Vagina (tissue), 2 donors: Measurements from ENCODE around the gene GOLGA6L1. TPM values are rescaled to one million over a fixed set of nuclear protein-coding genes. Genes with fewer than 3 reads are reported as not detected.
"Not testable (repeated sequence)": the region's sequence is repeated elsewhere in the genome, so short reads cannot be mapped to it uniquely, and the experiment has no call there.

Experiments
- DNase-seq, 2 donors: peaks; one replicate each; pipeline ENCODE4 v3.0.0-alpha.2; 2017; ENCODE audit errors: extremely low spot score in 2 of 2
- H3K27ac ChIP-seq: fragments of 200-600 bp; sonication (generic); one replicate; pipeline ENCODE4 v1.5.1; 2019
- H3K27me3 ChIP-seq: fragments of 200-600 bp; sonication (generic); one replicate; pipeline ENCODE4 v1.5.1; 2019
- H3K36me3 ChIP-seq, 2 donors: fragments of 200-600 bp; sonication (generic); one replicate each; pipeline ENCODE4 v1.5.1; 2017 to 2019
- H3K4me1 ChIP-seq: fragments of 200-600 bp; sonication (generic); one replicate; pipeline ENCODE4 v1.5.1; 2019
- H3K4me3 ChIP-seq, 2 donors: fragments of 200-600 bp; sonication (generic); 1 replicate in 1 of 2; 2 replicates in 1 of 2; pipeline ENCODE4 v1.5.1; 2016 to 2019
- H3K9me3 ChIP-seq: fragments of 200-600 bp; sonication (generic); one replicate; pipeline ENCODE4 v1.5.1; 2019
- CTCF ChIP-seq, 3 experiments: fragments of 450-650 bp in 2 of 3; fragments of 200-600 bp in 1 of 3; sonication (generic) in 1 of 3; IDR thresholded peaks; one replicate each; pipeline ENCODE4 v1.5.1; 2017 to 2019; ENCODE audit warnings: antibody characterized with exemption in 3 of 3, mild to moderate bottlenecking in 2 of 3, moderate library complexity in 2 of 3
- POLR2A ChIP-seq, 2 donors: fragments of 450-650 bp; IDR thresholded peaks; one replicate each; pipeline ENCODE4 v1.6.1; 2017; ENCODE audit warnings: antibody characterized with exemption in 2 of 2, mild to moderate bottlenecking in 2 of 2, moderate library complexity in 2 of 2
- POLR2AphosphoS5 ChIP-seq, 2 donors: sonication (generic); formaldehyde crosslinking; IDR thresholded peaks; one replicate each; pipeline ENCODE4 v1.9.0; 2017; ENCODE audit warnings: antibody characterized with exemption in 2 of 2, mild to moderate bottlenecking in 2 of 2, low read depth in 1 of 2; ENCODE audit not compliant: insufficient read depth in 1 of 2
- intact Hi-C: fragments of 100-400 bp; cut with DNase I; formaldehyde crosslinking; loops from one replicate; pipeline ENCODE4 v1.15.1; 2023
- small RNA-seq: library from RNA; depleted of rRNA; stranded (forward); fragments of <200 nt; gene quantifications from one replicate; pipeline ENCODE3, GENCODE V24; 2016
- total RNA-seq: library from RNA; depleted of rRNA; stranded (reverse); fragments of >200 nt; gene quantifications from one replicate; pipeline ENCODE4 v1.2.3, GENCODE V29; 2016

The GOLGA6L1 gene
- total RNA-seq, 1 donor from 2014 or later: not detected

DNA sequence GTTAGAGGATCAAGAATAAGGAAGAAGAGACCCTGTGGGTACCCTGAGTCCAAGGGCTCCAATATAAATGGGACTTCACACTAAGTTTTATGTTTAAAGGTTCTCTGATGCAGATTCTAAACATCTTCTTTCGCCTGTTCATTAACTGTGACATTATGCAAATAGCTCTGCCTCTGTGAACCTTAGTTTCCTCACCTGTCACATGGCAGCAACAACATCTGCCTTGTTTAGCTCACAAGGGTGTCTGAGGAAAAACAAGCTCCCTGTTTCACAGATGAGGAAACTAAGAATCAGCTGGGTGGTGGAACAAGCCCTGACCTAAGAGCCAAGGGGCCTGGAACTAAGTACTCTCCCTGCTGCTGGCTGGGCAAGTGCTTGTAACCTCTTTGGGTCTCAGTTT, 40.8 kb downstream of the GOLGA6L1 start:
- Histone ChIP-seq H3K4me1 (no peaks in the 10 kb centered on the region), H3K9me3 (no peaks in the 10 kb centered on the region), H3K36me3 (no peaks in the 10 kb centered on the region), H3K4me3 (no peak overlapping the region), H3K27ac (no peak overlapping the region), H3K27me3 (no peaks in the 10 kb centered on the region)
- TF ChIP-seq POLR2A (IDR thresholded peaks at IDR 0.05) (no peak), POLR2AphosphoS5 (IDR thresholded peaks at IDR 0.05; ENCODE audit: insufficient read depth in 1 of 2, low read depth in 1 of 2) (no peak)
- peak in 1 of 2 donors; percentile 34 for DNase-seq
- intact Hi-C loops: no loop called here

GRCh38 chr15:23083115-23083514, 53.5 kb downstream of the GOLGA6L1 start:
- H3K27me3 ChIP-seq: no peaks in the 10 kb centered on the region
- H3K4me3 ChIP-seq: no peak overlapping the region
- H3K4me1 ChIP-seq: no peaks in the 10 kb centered on the region
- no peak for TF ChIP-seq POLR2A (IDR thresholded peaks at IDR 0.05)
- TF ChIP-seq CTCF (IDR thresholded peaks at IDR 0.05): no peak
- no peak for TF ChIP-seq POLR2AphosphoS5 (IDR thresholded peaks at IDR 0.05; ENCODE audit: insufficient read depth in 1 of 2, low read depth in 1 of 2)
- peak in 1 of 2 donors; percentile 34 for DNase-seq
- no peaks in the 10 kb centered on the region for H3K9me3 ChIP-seq
- no peak overlapping the region for H3K27ac ChIP-seq
- no peaks in the 10 kb centered on the region for H3K36me3 ChIP-seq
- intact Hi-C loops: no loop called here

- peak in 1 of 2 donors; percentile 31 for DNase-seq
- H3K36me3 ChIP-seq, H3K9me3 ChIP-seq, H3K27ac ChIP-seq, H3K4me3 ChIP-seq, intact Hi-C loops, H3K4me1 ChIP-seq, H3K27me3 ChIP-seq: not testable (repeated sequence)
These were observed 54.5 kb downstream of the GOLGA6L1 start for GRCh38 chr15:23081996-23082737.

- no peaks in the 10 kb centered on the region for H3K4me1 ChIP-seq
- no peak overlapping the region for H3K27ac ChIP-seq
- no peaks in the 10 kb centered on the region for H3K27me3 ChIP-seq
- H3K4me3 ChIP-seq: no peak overlapping the region
- TF ChIP-seq POLR2AphosphoS5 (IDR thresholded peaks at IDR 0.05; ENCODE audit: insufficient read depth in 1 of 2, low read depth in 1 of 2): no peak
- no peak for TF ChIP-seq CTCF (IDR thresholded peaks at IDR 0.05)
- no peak for TF ChIP-seq POLR2A (IDR thresholded peaks at IDR 0.05)
- H3K9me3 ChIP-seq: no peaks in the 10 kb centered on the region
- intact Hi-C loops: no loop called here
- no peak for DNase-seq
- H3K36me3 ChIP-seq: no peaks in the 10 kb centered on the region
These were observed 55.4 kb downstream of the GOLGA6L1 start for GRCh38 chr15:23081271-23081670.

GRCh38 chr15:23079766-23080165, 56.9 kb downstream of the GOLGA6L1 start:
- no peaks in the 10 kb centered on the region for H3K9me3 ChIP-seq
- H3K27ac ChIP-seq: no peak overlapping the region
- TF ChIP-seq POLR2A (IDR thresholded peaks at IDR 0.05) (no peak), POLR2AphosphoS5 (IDR thresholded peaks at IDR 0.05; ENCODE audit: insufficient read depth in 1 of 2, low read depth in 1 of 2) (no peak), CTCF (IDR thresholded peaks at IDR 0.05) (no peak)
- H3K4me1 ChIP-seq: no peaks in the 10 kb centered on the region
- no peak overlapping the region for H3K4me3 ChIP-seq
- no peaks in the 10 kb centered on the region for H3K36me3 ChIP-seq
- H3K27me3 ChIP-seq: no peaks in the 10 kb centered on the region
- intact Hi-C loops: no loop called here
- DNase-seq: peak in 1 of 2 donors; percentile 25

Small RNA genes within 50 kb of the gene (small RNA-seq; reads per million reads assigned to genes)
- not detected for gene RN7SL106P

Other genes starting within 250 kb of the GOLGA6L1 start
- 101 TPM for gene CYFIP1, start 156.5 kb downstream of the GOLGA6L1 start, total RNA-seq
- 11.3 TPM for gene TUBGCP5, start 97.3 kb downstream of the GOLGA6L1 start, total RNA-seq
- not detected for gene GOLGA6L26, start 197.4 kb upstream of the GOLGA6L1 start, total RNA-seq
- not detected for gene GOLGA8S, start 217.9 kb upstream of the GOLGA6L1 start, total RNA-seq